CD4-positive, alpha-beta T cell treated with Interferon gamma for 1 hour (primary cell): Measurements from ENCODE around the gene BBOX1.
"Not testable (repeated sequence)": the region's sequence is repeated elsewhere in the genome, so short reads cannot be mapped to it uniquely, and the experiment has no call there.

Experiments
- DNase-seq: peaks from one replicate; pipeline ENCODE4 v3.0.0-alpha.2; 2020

Gene BBOX1, protein sequence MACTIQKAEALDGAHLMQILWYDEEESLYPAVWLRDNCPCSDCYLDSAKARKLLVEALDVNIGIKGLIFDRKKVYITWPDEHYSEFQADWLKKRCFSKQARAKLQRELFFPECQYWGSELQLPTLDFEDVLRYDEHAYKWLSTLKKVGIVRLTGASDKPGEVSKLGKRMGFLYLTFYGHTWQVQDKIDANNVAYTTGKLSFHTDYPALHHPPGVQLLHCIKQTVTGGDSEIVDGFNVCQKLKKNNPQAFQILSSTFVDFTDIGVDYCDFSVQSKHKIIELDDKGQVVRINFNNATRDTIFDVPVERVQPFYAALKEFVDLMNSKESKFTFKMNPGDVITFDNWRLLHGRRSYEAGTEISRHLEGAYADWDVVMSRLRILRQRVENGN

DNA sequence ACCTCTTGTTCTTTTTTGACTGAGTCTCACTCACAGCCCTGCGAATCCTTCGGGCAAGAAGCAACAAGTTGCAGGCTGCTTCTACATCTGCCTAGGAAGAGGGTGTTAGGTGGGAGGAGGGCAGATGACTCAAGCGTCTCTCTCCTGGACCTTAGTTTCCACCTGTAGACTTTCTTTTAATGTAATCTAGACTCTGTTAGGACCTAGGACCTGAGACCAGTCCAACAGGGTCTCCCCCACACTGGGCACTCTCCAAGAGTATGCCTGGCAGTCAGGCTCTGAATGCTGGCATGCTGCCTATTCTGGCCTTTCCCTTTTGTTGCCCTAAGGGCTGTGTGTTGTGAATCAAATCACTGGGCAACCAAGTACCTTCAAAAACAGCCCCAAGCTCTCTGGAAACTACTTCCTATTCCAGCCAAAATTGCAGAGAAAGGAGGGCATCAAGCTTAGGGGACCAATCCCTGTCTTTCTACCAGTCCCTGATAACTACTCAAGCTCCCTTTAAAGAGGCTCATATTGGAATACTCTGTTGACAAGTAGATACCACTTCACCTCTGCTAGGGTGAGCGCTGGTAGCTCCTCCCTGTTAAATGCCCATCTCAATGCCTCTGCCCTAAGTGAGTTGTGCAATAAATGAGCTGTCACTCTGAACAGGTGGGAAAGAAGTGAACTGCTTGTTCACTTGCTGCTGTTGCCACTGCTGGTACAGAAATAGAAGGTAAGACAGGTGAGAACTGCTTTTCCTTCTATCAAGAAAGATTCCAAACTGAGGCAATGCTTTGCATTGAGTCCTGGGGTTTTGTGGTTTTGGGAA, at the start of gene BBOX1:
Gene BBOX1, plus strand, starts transcription at position 514 of the 814 bp plus-strand sequence. CDS start 14,616 bp downstream, outside the sequence.
- DNase-seq, result no peak

DNA sequence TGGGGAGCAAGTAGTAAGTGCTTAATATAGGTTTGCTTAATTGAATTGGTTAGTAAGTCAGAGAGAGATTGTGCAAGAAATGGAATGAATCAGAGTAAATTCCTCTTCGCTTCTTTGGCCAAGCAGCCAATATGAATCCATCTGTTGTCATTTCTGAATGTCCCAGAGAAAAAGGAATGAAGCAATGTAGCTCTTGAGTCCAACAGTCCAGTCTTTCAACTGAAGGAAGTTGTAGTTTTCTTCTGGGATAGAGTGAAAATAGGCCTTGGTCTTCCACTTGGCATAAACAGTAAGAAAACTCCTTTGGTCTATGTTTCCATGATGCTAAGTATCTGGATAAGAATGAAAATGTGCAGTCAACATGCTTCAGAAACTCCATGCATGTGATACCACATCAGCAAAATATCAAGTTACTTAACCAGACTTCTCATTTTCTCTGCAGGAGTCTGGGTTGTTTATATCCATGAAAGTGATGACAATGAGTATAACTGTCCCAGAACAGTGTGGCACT, 48.5 kb upstream of the BBOX1 start:
- no peak for DNase-seq

DNA sequence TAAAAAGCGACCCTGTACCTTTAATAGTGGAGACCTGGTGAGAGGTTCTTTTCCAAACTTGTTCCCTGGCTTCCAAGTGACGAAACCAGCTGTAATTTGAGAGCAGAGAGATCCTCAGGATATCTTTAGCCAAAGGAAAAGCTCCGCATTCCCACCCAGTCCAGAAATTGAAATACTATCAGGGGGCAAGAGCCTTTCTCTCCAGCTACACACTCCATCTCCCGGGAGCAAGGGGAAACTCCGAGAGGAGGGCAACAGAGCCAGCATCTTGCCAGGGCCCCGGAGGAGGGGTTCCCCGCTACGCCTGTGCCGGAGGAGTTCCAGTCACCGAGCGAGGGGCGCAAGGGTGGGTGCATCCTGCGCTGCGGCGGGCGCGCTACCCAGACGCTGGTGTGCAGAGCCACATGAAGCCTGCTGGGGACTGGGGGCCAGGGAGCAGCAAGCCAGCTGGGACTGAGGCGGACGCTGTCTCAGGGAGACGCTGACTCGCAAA, 46.6 kb upstream of the BBOX1 start, which contains the start of gene FIBIN:
Gene FIBIN, plus strand, starts transcription at position 148 of the 493 bp plus-strand sequence. CDS start 415 bp downstream, outside the sequence.
- DNase-seq, result no peak

DNA sequence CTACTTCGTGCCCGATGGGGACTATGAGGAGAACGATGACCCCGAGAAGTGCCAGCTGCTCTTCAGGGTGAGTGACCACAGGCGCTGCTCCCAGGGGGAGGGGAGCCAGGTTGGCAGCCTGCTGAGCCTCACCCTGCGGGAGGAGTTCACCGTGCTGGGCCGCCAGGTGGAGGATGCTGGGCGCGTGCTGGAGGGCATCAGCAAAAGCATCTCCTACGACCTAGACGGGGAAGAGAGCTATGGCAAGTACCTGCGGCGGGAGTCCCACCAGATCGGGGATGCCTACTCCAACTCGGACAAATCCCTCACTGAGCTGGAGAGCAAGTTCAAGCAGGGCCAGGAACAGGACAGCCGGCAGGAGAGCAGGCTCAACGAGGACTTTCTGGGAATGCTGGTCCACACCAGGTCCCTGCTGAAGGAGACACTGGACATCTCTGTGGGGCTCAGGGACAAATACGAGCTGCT, 46.0 kb upstream of the BBOX1 start:
- no peak for DNase-seq

DNA sequence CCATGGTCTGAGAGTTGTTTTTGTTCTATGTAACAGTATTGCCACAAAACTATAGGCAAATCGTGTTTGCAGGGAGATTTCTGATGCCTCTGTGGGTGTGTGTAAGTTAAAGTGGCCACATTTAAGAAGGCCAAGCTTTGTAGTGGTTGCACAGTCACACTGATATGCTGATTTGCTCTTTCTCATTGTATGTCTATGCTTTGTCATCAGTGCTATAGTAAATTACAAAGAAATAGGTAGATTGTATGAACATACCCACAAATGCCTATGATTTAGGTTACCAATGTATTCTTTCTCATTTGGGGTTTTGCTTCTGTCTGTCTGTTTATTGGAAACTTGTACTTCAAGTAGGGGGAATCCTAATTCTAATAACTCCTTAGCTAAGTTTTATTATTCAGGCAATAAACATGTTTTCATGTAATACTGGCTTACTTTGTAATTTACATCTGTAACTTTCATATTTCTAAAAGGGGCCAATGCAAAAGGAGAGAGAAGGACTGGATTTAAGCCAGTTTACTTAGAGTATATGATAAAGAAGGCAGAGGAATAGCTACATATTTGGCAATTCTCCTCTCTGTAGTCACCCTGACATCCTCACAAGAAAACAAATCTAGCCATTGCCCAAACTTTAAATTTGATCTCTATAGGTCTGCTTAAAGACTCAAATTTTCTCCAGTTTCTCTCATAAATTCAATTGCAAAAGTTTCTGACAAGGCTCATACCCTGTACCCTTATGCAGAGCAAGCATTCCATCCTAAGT, 44.7 kb upstream of the BBOX1 start:
- DNase-seq, result no peak

DNA sequence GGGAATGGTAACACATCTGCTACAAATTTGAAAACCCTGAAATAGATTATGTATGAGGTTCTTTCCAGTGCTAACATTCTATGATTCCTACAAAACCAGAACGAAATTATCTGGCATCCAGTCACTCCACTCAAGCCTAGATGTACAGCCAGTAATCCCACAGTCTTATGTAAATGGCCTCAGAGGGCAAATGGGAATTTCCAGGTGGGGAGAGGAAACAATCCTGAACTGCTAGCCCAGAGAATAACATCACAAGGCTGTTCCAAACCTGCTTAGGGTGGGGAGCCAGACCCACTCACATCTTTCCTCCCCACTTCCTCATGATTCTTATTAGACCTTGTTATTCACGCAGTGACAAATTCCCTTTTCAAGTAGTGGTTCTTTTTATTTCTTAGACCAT, 43.2 kb upstream of the BBOX1 start:
- no peak for DNase-seq

DNA sequence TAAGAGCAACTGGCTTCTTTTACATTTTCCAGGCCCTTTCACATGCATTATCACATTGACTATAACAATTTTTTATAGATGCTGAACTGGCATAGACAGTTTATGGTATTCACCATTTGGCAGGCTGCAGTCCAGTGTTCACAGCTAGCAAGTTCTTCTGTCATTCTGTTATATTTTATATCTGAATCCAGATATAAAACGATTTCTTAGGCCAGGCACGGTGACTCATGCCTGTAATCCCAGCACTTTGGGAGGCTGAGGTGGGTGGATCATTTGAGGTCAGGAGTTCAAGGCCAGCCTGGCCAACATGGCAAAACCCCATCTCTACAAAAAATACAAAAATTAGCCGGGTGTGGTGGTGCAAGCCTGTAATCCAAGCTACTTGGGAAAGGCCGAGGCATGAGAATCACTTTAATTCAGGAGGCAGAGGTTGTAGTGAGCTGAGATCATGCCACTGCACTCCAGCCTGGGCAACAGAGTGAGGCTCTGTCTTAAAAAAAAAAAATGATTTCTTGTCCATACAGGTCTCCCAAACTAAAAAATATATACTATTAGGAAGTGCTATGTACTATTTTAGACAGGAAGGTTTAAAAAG, 39.4 kb upstream of the BBOX1 start:
- not testable (repeated sequence) for DNase-seq

DNA sequence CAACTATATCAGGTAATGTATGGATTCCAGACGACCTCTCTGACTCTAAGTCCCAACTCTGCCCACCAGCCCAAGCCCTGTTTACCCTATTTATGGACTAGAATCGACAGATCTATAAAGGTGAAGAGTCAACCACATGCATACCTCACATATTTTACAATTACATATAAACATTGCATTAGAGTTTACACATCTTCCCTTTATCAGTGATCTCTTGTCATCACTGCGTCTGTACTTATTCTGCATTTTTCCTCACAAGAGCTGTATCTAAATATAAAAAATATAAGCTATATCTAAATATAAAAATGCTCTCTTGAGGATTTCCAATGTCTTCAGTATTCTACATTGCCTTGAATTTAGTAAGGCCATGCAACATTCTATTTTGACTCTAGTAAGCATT, 38.2 kb upstream of the BBOX1 start:
- no peak for DNase-seq

DNA sequence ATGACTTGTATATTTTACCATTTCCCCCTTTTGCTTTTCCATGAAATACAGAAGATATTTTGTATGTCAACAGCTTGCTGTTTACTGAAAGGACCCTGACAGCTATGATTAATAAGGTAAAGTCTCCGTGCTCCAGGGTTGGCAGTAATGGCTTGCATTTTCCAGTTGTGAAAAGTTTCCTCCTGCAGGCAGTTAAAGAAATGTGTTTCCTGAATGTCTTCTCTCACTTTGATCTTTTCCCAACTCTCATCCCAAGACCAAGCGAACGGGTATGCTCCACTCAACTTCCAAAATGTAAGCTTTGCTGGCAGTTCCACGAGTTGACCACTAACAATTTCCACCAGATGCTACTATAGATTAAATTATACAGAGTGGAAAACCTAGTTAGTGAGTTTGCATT, 37.8 kb upstream of the BBOX1 start:
- no peak for DNase-seq

DNA sequence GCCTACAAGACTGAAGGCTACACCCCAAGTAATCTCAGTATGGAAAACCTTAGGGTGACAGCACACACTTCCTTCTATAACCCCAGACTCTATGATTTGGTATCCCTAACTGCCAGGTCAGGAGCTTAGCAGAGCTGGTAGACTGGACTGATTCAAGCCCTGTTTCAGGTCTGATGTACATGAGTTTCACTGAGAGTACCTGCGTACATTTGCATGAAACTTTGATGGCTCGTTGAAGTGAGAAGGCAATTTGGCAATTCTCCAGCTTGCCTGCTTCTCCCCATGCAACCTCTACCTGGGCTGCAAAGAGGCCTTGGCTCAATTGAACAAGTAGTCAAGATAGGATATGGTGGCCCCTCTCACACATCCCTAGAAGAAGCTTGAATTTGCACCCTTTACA, 36.5 kb upstream of the BBOX1 start:
- no peak for DNase-seq

DNA sequence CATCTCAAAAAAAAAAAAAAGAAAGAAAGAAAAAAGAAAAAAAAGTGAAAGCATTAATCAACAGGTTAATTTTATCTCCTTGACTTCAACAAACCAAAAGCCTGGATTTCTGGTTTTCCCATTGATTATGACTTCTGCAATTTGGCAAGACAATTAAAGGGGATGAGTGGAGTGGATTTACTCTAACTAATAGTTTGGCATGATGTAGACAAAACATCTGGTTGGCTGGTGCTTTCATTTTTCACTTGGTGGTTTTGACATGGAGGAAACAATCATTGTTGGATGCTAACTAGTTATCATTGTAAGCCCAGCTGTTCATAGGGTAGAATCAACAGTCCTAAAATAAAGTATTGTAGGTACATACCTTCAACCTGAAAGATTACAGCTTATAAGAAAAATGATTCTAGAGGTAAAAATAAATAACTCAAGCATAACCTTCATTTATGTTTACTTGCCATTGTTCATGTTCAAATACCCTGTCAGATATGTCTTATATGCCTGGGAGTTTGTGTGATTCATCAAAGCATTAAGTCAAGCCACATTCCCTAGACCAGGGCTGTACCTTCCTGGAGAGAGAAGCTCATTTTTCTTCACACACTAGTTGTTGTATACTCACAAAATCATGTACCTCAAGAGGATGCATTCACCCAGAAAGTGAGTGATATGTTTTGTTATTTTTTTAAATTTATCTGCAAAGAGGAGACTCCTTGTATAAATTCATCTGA, 31.6 kb upstream of the BBOX1 start:
- no peak for DNase-seq

DNA sequence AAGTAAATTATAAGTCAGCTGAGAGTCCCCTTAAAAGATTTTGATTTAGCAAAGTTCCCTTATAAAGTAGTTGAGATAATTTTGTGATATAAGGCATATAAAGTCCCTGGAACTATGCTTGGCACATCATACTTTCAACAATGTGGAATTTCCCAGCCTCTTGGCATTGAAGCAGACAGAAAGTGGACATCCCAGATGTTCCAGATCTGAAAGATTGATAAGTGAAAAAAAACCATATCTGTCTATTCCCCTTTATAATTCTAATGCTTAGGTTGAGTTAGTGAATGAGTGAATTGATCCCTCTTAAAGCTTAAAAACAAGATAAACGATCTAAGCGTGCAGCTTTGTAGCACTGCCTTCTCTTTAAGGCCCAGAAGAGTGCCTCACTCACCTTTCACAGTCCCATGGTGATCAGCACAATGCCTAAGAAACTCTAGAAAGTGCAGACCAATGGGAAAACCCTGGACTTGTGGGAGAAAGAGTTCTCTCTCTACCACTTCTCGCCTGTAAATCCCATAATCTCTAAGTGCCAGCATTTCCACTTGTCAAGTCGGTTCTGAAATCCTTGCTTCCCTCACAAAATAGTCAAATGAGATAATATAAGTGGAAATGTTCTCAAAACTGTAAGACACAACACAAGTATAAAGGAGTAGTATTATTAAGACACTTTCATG, 28.9 kb upstream of the BBOX1 start:
- no peak for DNase-seq

DNA sequence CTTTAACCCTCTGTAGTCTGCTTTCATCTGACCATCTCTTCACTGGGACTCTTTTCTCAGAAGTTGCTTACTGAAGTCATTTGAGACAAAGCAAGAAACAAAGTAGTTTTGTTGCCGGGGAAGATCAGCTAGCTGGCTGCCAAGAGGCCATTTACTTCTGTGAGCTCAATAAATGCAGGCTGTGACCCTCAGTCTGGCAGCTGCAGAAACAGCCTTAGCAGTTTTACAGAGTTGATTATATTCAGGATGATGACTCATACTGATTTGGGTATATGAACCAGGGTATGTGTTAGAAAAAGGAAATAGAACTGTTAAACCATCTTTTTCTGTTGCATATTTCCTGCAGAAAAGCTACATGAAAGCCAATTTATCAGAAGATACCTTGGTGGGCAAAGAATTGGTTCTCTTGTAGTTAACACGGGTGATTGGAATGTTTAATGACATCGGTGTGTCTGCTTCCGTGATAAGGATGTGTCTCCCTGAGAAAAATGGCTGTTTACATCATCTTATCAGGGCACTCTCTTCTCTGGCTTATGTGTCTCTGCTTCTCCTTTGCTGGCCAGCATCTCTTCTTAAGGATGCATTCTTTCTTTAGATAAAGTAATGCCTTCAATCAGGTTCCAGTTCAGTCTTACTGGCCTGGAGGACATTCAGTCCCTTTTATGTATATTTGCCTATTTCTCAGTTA, 28.2 kb upstream of the BBOX1 start:
- DNase-seq, result no peak

DNA sequence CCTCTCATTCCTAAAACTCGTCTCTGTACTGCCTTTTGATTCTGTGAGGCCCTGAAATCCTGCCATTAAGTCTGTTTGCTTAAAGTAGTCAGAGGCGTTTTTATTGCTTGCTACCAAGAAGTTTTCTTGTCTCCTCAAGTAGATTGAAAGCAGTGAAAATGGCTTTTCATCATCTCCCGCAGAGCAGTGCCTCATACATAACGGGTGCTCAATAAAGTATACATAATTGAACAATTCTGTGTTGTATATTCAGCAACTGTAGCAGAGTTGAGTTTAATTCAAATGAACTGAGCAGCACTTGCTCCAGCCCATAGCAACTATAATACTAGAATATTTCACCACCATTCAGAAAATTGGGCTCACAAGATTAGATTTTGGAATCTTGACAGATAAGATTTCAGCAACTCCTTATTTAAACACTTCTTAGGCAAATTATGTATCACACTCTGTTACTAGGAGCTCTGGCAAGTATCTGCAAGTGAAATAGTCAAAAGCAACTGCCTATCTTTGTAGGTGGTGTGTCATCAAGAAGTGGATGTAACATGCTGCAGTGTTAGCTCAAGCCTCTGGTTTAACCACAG, 26.7 kb upstream of the BBOX1 start:
- DNase-seq, result no peak

DNA sequence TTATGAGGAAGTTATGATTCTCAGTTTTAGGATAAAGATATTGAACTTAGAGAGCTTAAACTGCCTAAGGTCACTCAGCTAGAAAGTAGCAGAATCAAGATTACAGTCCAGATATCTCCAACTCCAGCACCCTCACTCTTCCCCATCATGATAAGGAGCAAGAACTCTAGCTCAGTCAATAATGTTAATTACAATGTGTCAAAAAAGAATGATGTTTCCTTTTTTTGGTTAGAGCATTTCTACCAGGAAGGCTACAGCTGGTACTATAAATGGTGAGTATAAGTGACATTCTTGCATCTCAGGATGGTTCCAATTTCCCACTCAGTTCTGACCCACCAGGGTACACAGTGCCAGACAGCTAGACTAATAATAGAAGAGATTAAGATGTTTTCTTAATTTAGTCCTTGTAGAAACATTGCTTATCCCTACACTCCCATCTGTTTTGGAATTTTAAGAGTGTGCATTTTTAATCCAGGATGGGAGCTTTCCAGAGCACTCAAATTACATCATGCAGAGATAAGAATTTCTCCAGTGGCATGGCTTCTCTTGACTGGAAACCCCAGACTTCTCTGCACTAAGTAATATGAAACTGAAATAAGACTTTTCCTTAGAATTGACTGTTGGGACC, 21.6 kb upstream of the BBOX1 start:
- no peak for DNase-seq

DNA sequence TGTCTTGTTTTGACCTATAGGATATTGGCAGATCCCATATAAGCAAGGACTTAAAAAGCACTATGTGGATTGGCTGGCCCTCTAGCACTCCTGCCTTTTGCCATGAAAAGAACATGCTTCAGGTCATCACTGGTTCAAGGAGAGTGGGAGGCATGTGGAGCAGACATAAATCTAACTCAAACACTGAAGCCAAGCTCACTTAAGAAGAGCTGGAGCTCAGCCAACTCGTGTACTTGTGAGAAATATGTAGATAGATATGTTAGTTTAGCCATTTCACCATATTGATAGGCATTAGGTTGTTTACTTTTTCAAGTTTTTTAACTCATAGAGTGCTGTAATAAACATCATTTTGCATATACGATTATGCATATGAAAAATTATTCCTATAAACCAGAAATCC, 19.9 kb upstream of the BBOX1 start:
- DNase-seq, result no peak

DNA sequence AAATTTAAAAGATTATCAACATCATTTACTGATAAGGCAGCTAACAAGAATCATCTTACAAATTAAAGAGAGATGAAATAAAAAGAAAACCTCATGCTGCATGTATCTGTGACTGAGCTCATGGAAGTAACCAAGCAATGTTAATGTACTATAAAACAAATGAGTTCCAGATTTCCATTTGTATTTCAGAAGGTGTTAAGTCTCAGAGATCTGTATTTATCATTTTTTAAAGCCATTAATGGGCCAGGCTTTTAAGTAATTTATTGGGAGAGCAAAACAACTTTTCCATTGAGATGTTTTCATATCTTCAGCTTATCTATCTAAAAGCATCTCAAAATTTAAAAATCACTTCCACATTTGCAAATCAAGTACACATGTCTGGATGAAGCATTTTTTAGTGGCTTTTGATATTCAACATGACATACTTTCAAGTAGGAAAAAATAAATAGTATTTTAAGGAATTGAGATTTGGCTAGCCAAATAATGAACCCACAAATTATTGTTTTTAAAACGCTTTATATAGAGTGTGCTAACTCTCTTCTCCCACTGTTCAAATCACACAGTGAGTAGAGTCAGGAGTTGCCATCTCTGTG, 17.9 kb upstream of the BBOX1 start:
- DNase-seq, result no peak

DNA sequence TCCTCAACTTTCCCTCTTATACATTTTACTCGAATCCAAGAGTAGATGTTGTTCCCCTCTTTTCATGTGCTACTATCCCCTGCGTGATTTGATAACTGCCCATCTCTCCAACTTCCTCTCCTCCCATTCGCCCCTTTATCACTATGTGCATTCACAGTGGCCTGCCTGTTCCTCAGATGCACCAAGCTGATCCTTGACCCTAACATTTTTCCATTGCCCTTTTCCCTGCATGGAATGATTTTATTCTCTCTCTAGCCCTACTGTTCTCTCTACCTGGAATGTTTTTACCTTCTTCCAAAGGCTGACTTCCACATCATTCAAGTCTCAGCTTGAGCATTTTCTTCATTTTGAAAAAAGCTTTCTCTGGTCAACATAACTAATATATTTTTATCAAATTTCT, 15.8 kb upstream of the BBOX1 start:
- no peak for DNase-seq

DNA sequence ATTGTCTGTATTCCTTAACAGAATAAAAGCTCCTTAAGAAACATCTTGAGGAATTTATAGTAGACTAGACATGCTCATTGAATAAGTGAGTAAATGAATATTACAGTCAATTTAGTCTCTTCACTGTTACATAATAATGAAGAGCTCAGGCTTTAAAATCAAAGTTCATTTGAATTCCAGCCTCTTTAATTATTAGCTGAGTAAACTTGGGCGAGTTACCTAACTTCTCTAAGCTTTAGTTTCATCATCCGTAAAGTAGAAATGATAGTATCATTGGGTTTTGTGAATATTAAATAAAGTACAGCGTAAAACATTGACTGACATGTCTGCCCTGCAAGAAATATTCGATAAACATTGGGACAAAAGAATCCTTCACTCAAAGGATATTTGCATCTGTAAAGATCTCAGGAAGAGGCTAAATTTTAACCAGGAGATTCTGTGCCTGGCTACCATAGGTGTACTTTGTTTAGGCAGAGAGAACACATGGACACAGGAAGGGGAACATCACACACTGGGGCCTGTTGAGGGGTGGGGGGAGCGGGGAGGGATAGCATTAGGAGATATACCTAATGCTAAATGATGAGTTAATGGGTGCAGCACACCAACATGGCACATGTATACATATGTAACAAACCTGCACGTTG, 15.2 kb upstream of the BBOX1 start:
- no peak for DNase-seq
